BLaER1 (cell line): ENCODE results near the gene CLDN20.

Experiments used
- H3K27ac ChIP-seq: shearing (Covaris generic); formaldehyde crosslinking; 2 replicates; pipeline ENCODE4 v1.8.1; 2022
- H3K27me3 ChIP-seq: shearing (Covaris generic); formaldehyde crosslinking; 2 replicates; pipeline ENCODE4 v1.8.1; 2022
- H3K36me3 ChIP-seq: shearing (Covaris generic); formaldehyde crosslinking; 2 replicates; pipeline ENCODE4 v1.8.1; 2022
- H3K4me1 ChIP-seq: shearing (Covaris generic); formaldehyde crosslinking; 2 replicates; pipeline ENCODE4 v1.8.1; 2022
- H3K4me2 ChIP-seq: shearing (Covaris generic); formaldehyde crosslinking; 2 replicates; pipeline ENCODE4 v1.8.1; 2022
- H3K4me3 ChIP-seq: shearing (Covaris generic); formaldehyde crosslinking; 2 replicates; pipeline ENCODE4 v1.8.1; 2022
- H3K9ac ChIP-seq: shearing (Covaris generic); formaldehyde crosslinking; 2 replicates; pipeline ENCODE4 v1.8.1; 2022
- H3K9me3 ChIP-seq: shearing (Covaris generic); formaldehyde crosslinking; 2 replicates; pipeline ENCODE4 v1.8.1; 2022
- H4K20me1 ChIP-seq: shearing (Covaris generic); formaldehyde crosslinking; 2 replicates; pipeline ENCODE4 v1.8.1; 2022
- Cebpa-rat ChIP-seq: shearing (Covaris generic); IDR thresholded peaks from 2 replicates; pipeline ENCODE4 v1.8.1; 2022

Gene CLDN20

GRCh38 chr6:155244434-155244833 is 19.4 kb upstream of the CLDN20 start:
- H3K4me2 ChIP-seq, result no peak overlapping the region
- H3K36me3 ChIP-seq, result peaks cover 19% of the 10 kb centered on the region
- H4K20me1 ChIP-seq, result no peaks in the 10 kb centered on the region
- H3K27ac ChIP-seq, result no peak overlapping the region
- H3K4me1 ChIP-seq, result no peaks in the 10 kb centered on the region
- H3K9me3 ChIP-seq, result 0 out of 2 replicates have a peak, but pooled peaks cover 5% of the 10 kb centered on the region
- no peak overlapping the region for H3K9ac ChIP-seq
- no peak overlapping the region for H3K4me3 ChIP-seq
- H3K27me3 ChIP-seq, result no peaks in the 10 kb centered on the region
- no peak for TF ChIP-seq Cebpa-rat

- H4K20me1 ChIP-seq, result no peaks in the 10 kb centered on the region
- H3K4me1 ChIP-seq, result no peaks in the 10 kb centered on the region
- TF ChIP-seq Cebpa-rat, result no peak
- no peak overlapping the region for H3K4me2 ChIP-seq
- H3K27me3 ChIP-seq, result no peaks in the 10 kb centered on the region
- no peak overlapping the region for H3K4me3 ChIP-seq
- H3K36me3 ChIP-seq, result peaks cover 25% of the 10 kb centered on the region
- H3K27ac ChIP-seq, result no peak overlapping the region
- H3K9me3 ChIP-seq, result no peaks in the 10 kb centered on the region
- no peak overlapping the region for H3K9ac ChIP-seq
These were observed 18.6 kb upstream of the CLDN20 start for GRCh38 chr6:155245193-155245592.

- Histone ChIP-seq H3K4me2 (no peak overlapping the region), H4K20me1 (no peaks in the 10 kb centered on the region), H3K27ac (no peak overlapping the region), H3K4me1 (no peaks in the 10 kb centered on the region), H3K9ac (no peak overlapping the region), H3K27me3 (no peaks in the 10 kb centered on the region), H3K9me3 (no peaks in the 10 kb centered on the region), H3K36me3 (peaks cover 24% of the 10 kb centered on the region), H3K4me3 (no peak overlapping the region)
- TF ChIP-seq Cebpa-rat, result no peak
These were observed 18.0 kb upstream of the CLDN20 start for GRCh38 chr6:155245831-155246230.

- Histone ChIP-seq H3K9ac (no peak overlapping the region), H3K27me3 (no peaks in the 10 kb centered on the region), H3K36me3 (peaks cover 34% of the 10 kb centered on the region), H4K20me1 (no peaks in the 10 kb centered on the region), H3K4me1 (no peaks in the 10 kb centered on the region), H3K4me3 (no peak overlapping the region), H3K27ac (no peak overlapping the region), H3K4me2 (no peak overlapping the region), H3K9me3 (no peaks in the 10 kb centered on the region)
- no peak for TF ChIP-seq Cebpa-rat
These were observed 17.0 kb upstream of the CLDN20 start for GRCh38 chr6:155246825-155247224.

- Histone ChIP-seq H3K9me3 (no peaks in the 10 kb centered on the region), H4K20me1 (no peaks in the 10 kb centered on the region), H3K27me3 (no peaks in the 10 kb centered on the region), H3K4me2 (no peak overlapping the region), H3K4me3 (no peak overlapping the region), H3K36me3 (peaks cover 42% of the 10 kb centered on the region), H3K9ac (no peak overlapping the region), H3K4me1 (no peaks in the 10 kb centered on the region), H3K27ac (no peak overlapping the region)
- no peak for TF ChIP-seq Cebpa-rat
These were observed 16.2 kb upstream of the CLDN20 start for GRCh38 chr6:155247618-155248007.

GRCh38 chr6:155248008-155249001 is 15.5 kb upstream of the CLDN20 start:
- Histone ChIP-seq H3K9ac (no peak overlapping the region), H3K4me2 (no peak overlapping the region), H4K20me1 (no peaks in the 10 kb centered on the region), H3K4me1 (no peaks in the 10 kb centered on the region), H3K4me3 (no peak overlapping the region), H3K9me3 (no peaks in the 10 kb centered on the region), H3K27me3 (no peaks in the 10 kb centered on the region), H3K27ac (no peak overlapping the region), H3K36me3 (peaks cover 49% of the 10 kb centered on the region)
- TF ChIP-seq Cebpa-rat, result no peak

GRCh38 chr6:155250701-155251381 is 13.0 kb upstream of the CLDN20 start:
- Histone ChIP-seq H3K27ac (no peak overlapping the region), H3K4me1 (no peaks in the 10 kb centered on the region), H4K20me1 (no peaks in the 10 kb centered on the region), H3K4me3 (no peak overlapping the region), H3K27me3 (no peaks in the 10 kb centered on the region), H3K4me2 (no peak overlapping the region), H3K9ac (no peak overlapping the region), H3K36me3 (peaks cover 73% of the 10 kb centered on the region), H3K9me3 (no peaks in the 10 kb centered on the region)
- no peak for TF ChIP-seq Cebpa-rat

GRCh38 chr6:155252581-155252980 is 11.2 kb upstream of the CLDN20 start:
- TF ChIP-seq Cebpa-rat, result no peak
- Histone ChIP-seq H3K9me3 (no peaks in the 10 kb centered on the region), H3K36me3 (peaks cover 84% of the 10 kb centered on the region), H3K27me3 (no peaks in the 10 kb centered on the region), H3K27ac (no peak overlapping the region), H4K20me1 (no peaks in the 10 kb centered on the region), H3K4me2 (no peak overlapping the region), H3K9ac (no peak overlapping the region), H3K4me3 (no peak overlapping the region), H3K4me1 (no peaks in the 10 kb centered on the region)

- Histone ChIP-seq H4K20me1 (no peaks in the 10 kb centered on the region), H3K4me2 (no peak overlapping the region), H3K27me3 (no peaks in the 10 kb centered on the region), H3K4me1 (no peaks in the 10 kb centered on the region), H3K9me3 (no peaks in the 10 kb centered on the region), H3K27ac (no peak overlapping the region), H3K4me3 (no peak overlapping the region), H3K9ac (no peak overlapping the region), H3K36me3 (peaks cover 84% of the 10 kb centered on the region)
- TF ChIP-seq Cebpa-rat, result no peak
These were observed 10.5 kb upstream of the CLDN20 start for GRCh38 chr6:155253337-155253736.

GRCh38 chr6:155254139-155254538 is 9.7 kb upstream of the CLDN20 start:
- H3K9ac ChIP-seq, result no peak overlapping the region
- no peaks in the 10 kb centered on the region for H3K27me3 ChIP-seq
- H3K9me3 ChIP-seq, result no peaks in the 10 kb centered on the region
- H3K27ac ChIP-seq, result no peak overlapping the region
- peaks cover 88% of the 10 kb centered on the region for H3K36me3 ChIP-seq
- no peaks in the 10 kb centered on the region for H3K4me1 ChIP-seq
- H3K4me3 ChIP-seq, result no peak overlapping the region
- TF ChIP-seq Cebpa-rat, result no peak
- no peaks in the 10 kb centered on the region for H4K20me1 ChIP-seq
- H3K4me2 ChIP-seq, result no peak overlapping the region
